ENCODE data around the gene ARAP2.

DNA sequence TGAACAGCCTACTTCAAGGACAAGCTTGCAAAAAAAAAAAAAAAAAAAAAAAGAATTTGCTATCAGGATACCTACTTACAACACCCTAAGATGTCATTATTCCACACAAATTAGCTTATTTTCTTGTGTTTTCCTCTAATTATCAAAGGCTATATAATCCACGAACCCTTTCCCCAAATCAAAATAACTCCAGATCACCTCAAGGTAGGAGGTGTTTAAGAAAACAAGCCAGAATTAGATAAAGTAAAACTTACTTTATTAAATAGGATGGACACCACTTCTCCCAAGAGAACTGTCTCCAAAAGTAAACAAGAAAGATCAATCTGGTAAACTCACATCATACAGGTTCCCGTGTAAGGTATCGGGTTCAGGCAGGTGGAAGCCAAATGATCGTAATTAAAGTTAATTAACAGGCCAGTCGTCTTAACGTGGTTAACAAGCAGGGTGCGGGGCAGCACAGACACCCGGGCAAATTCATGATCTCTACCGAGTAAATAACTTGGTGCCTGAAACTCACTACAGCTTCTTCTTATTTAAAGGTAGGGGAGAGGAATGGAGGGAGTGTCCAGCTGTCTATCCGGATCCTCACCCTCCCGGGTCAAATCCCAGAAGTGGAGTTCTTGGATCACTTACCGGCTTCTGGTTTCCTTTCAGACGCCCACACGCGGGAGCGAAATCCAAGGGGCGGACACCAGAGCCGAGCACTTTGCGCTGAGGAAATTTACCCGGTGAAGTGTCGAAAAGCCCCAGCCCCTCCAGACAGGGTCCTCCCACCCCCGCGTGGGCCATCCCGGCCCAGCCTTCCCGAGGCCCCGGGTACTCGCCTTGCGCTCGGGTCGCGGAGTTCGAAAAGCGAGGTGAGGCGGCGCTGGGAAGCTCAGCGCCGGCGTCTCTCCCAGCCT lies 708 bp downstream of the ARAP2 start:
- TF ChIP-seq POLR2A (IDR thresholded peaks at IDR 0.05), result no peak
- TF ChIP-seq, protein P1, sequence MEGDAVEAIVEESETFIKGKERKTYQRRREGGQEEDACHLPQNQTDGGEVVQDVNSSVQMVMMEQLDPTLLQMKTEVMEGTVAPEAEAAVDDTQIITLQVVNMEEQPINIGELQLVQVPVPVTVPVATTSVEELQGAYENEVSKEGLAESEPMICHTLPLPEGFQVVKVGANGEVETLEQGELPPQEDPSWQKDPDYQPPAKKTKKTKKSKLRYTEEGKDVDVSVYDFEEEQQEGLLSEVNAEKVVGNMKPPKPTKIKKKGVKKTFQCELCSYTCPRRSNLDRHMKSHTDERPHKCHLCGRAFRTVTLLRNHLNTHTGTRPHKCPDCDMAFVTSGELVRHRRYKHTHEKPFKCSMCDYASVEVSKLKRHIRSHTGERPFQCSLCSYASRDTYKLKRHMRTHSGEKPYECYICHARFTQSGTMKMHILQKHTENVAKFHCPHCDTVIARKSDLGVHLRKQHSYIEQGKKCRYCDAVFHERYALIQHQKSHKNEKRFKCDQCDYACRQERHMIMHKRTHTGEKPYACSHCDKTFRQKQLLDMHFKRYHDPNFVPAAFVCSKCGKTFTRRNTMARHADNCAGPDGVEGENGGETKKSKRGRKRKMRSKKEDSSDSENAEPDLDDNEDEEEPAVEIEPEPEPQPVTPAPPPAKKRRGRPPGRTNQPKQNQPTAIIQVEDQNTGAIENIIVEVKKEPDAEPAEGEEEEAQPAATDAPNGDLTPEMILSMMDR (IDR thresholded peaks at IDR 0.05), result no peak
- TF ChIP-seq POLR2AphosphoS5 (IDR thresholded peaks at IDR 0.05), result no peak
